Measurements from ENCODE around the gene MYLK.

The MYLK gene

DNA sequence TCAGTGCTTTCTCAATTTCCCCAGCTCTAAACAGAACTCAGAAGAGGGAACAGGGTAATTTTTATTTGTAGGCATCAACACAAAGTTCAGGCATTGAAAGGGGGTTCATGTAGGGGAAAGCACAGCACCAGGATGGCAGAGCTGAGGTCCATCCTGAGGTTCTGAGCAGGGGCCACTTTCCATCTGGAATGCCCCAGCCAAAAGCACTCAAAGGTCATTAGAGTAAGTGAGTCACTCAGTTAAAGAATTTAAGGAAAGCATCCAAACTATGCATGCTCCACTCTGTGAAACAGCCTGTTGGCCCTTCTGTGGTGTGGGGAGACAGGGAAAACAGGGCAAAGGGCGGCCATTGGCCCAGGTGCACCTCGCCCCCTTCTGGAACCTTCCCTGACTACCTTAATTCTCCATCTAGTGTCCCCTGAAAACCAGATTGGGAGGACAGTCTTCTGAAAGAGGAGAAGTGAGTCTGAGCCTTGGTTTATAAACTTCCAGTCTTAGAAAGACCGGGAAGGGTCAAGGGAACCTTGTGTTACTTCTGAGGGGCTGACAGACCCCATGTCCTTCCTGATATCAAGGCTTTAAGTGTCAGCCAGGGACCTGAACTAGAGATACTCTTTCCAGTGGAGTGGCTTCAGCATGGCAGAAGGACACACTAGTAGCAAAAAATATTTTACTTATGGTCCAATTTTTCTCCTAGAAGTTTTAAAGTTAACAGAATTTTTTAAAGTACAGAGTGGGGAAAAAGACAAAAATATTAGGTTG, 133.3 kb downstream of the MYLK start:
- H3K23ac ChIP-seq (ENCODE audit: low read length) = no peak overlapping the region
- peak; percentile 94 for DNase-seq

DNA sequence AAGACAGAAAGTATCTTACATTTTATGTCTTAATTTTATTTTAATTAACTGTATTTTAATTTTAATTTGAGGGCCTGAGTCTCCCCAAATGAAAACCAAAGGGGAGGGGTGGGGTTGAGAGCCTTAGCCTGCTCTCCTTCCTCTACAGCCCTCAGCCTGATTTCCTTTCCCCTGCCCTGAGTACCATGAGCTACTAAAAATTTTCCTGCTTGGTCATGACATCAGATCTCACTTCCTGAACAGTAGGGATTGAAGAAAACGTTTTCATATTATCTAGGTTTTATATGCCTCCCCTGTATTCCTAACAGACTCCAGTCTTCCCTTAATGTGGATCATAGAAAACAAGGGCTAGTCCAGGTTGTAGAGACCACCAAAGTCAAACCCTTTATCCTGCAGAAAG, 133.9 kb downstream of the MYLK start:
- Histone ChIP-seq H2AK5ac (ENCODE audit: low read length) (no peak overlapping the region), H3K4me1 (ENCODE audit: control insufficient read depth, low read depth, low read length) (peaks cover 3% of the 10 kb centered on the region), H3K27ac (ENCODE audit: low read depth, low read length) (no peak overlapping the region), H3K9ac (ENCODE audit: low read length) (no peak overlapping the region), H3K79me2 (ENCODE audit: control insufficient read depth, insufficient read depth, low read length) (no peaks in the 10 kb centered on the region), H3K4me3 (ENCODE audit: low read length) (no peak overlapping the region), H4K8ac (ENCODE audit: low read depth, low read length) (no peak overlapping the region), H3K79me1 (ENCODE audit: low read length) (no peaks in the 10 kb centered on the region), H3K4ac (ENCODE audit: low read depth, low read length) (no peak overlapping the region), H3K27me3 (ENCODE audit: insufficient read depth, low read length, poor library complexity) (no peaks in the 10 kb centered on the region), H3K23ac (ENCODE audit: low read length) (no peak overlapping the region), H3K36me3 (ENCODE audit: control insufficient read depth, insufficient read depth, low read length) (no peaks in the 10 kb centered on the region), H2BK120ac (ENCODE audit: low read depth, low read length) (no peak overlapping the region), H2BK15ac (replicated peaks; ENCODE audit: low read depth) (no peak overlapping the region), H2BK5ac (ENCODE audit: low read length) (no peak overlapping the region), H4K5ac (ENCODE audit: low read length) (no peak overlapping the region), H3K56ac (ENCODE audit: low read length) (no peak overlapping the region), H3K18ac (ENCODE audit: low read length) (no peak overlapping the region), H3K4me2 (ENCODE audit: low read length) (no peak overlapping the region)
- no CpG with 5 or more reads among the region's 1 CpG for WGBS (ENCODE audit: extremely low coverage, insufficient coverage, low lambda C conversion rate)
- DNase-seq = no peak

More for the DNA sequence above, 133.3 kb downstream of the MYLK start:
- H3K4me1 ChIP-seq (ENCODE audit: control insufficient read depth, low read depth, low read length) = peaks cover 3% of the 10 kb centered on the region
- H2AK5ac ChIP-seq (ENCODE audit: low read length) = no peak overlapping the region
- H2BK15ac ChIP-seq (replicated peaks; ENCODE audit: low read depth) = no peak overlapping the region
- no peak overlapping the region for H3K56ac ChIP-seq (ENCODE audit: low read length)
- no peaks in the 10 kb centered on the region for H3K79me2 ChIP-seq (ENCODE audit: control insufficient read depth, insufficient read depth, low read length)
- H3K4ac ChIP-seq (ENCODE audit: low read depth, low read length) = no peak overlapping the region
- peak overlapping the region; percentile 30 for H3K27ac ChIP-seq (ENCODE audit: low read depth, low read length)
- peak overlapping the region; percentile 43 for H3K18ac ChIP-seq (ENCODE audit: low read length)
- no peak overlapping the region for H2BK120ac ChIP-seq (ENCODE audit: low read depth, low read length)
- H3K79me1 ChIP-seq (ENCODE audit: low read length) = no peaks in the 10 kb centered on the region
- H4K5ac ChIP-seq (ENCODE audit: low read length) = no peak overlapping the region
- H3K4me2 ChIP-seq (ENCODE audit: low read length) = no peak overlapping the region
- H4K8ac ChIP-seq (ENCODE audit: low read depth, low read length) = no peak overlapping the region
- no peaks in the 10 kb centered on the region for H3K36me3 ChIP-seq (ENCODE audit: control insufficient read depth, insufficient read depth, low read length)
- no peak overlapping the region for H3K4me3 ChIP-seq (ENCODE audit: low read length)
- H3K9ac ChIP-seq (ENCODE audit: low read length) = no peak overlapping the region
- WGBS (ENCODE audit: extremely low coverage, insufficient coverage, low lambda C conversion rate) = no CpG with 5 or more reads among the region's 3 CpGs
- H3K27me3 ChIP-seq (ENCODE audit: insufficient read depth, low read length, poor library complexity) = no peaks in the 10 kb centered on the region
- no peak overlapping the region for H2BK5ac ChIP-seq (ENCODE audit: low read length)

DNA sequence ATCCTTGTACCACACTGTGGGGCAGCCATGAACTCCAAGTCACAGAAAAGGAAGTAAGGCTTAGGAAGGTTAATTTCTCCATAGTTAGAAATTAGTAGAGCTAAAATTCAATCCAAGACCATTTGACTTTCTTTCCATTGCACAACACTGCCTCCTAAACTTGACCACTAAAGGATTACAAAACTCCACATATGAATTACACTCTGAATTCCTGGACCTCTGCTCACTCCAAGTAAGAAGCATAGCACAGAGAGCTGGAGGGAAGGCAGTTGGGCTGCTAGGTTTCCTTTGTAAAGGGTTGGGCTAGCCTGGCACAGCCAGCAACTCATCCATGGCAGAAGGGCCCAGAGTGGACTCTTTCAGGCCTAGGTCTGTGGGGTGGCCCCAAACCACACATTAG, 134.4 kb downstream of the MYLK start:
- H3K9ac ChIP-seq (ENCODE audit: low read length) = no peak overlapping the region
- no peaks in the 10 kb centered on the region for H3K27me3 ChIP-seq (ENCODE audit: insufficient read depth, low read length, poor library complexity)
- no peaks in the 10 kb centered on the region for H3K36me3 ChIP-seq (ENCODE audit: control insufficient read depth, insufficient read depth, low read length)
- no peak overlapping the region for H2BK5ac ChIP-seq (ENCODE audit: low read length)
- H3K4me2 ChIP-seq (ENCODE audit: low read length) = no peak overlapping the region
- no peak overlapping the region for H4K8ac ChIP-seq (ENCODE audit: low read depth, low read length)
- H2AK5ac ChIP-seq (ENCODE audit: low read length) = no peak overlapping the region
- H2BK15ac ChIP-seq (replicated peaks; ENCODE audit: low read depth) = no peak overlapping the region
- no peak overlapping the region for H3K27ac ChIP-seq (ENCODE audit: low read depth, low read length)
- no peak overlapping the region for H3K4me3 ChIP-seq (ENCODE audit: low read length)
- no peaks in the 10 kb centered on the region for H3K79me1 ChIP-seq (ENCODE audit: low read length)
- no peak overlapping the region for H4K5ac ChIP-seq (ENCODE audit: low read length)
- H3K4me1 ChIP-seq (ENCODE audit: control insufficient read depth, low read depth, low read length) = peaks cover 3% of the 10 kb centered on the region
- DNase-seq = no peak
- H3K4ac ChIP-seq (ENCODE audit: low read depth, low read length) = no peak overlapping the region
- H3K18ac ChIP-seq (ENCODE audit: low read length) = no peak overlapping the region
- H3K23ac ChIP-seq (ENCODE audit: low read length) = no peak overlapping the region
- H3K79me2 ChIP-seq (ENCODE audit: control insufficient read depth, insufficient read depth, low read length) = no peaks in the 10 kb centered on the region
- H3K56ac ChIP-seq (ENCODE audit: low read length) = no peak overlapping the region
- H2BK120ac ChIP-seq (ENCODE audit: low read depth, low read length) = no peak overlapping the region

DNA sequence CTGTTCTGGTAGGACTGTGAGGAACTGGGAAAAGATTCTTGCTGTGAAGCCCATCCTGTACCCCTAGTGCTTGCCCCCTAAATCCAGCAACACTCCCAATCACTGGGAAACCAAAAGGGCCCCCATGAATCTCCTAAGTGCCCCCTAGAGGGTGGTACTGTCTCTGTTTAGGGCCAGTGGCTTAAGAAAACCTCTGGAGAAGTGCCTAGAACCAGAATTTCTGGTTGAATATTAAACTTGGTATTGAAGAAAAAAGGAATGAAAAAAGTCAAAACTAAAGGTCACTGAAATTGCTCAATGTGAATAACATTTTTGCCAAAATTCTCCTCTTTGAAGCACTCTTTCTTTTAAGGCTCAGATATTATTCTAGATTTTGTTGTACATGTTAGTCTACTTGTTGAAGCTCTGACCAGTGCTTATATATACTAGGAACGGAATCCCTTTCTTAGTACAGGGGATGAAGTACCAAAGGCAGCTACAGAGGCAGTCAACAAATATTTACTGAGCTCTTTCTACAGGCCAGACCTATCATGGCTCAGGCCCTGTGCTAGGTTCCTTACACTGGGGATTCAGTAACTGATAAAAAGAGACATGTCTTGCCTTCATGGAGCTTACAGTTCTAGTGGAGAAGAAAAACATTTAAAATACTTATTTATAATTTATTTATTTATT, 138.8 kb downstream of the MYLK start:
- no peaks in the 10 kb centered on the region for H3K27me3 ChIP-seq (ENCODE audit: insufficient read depth, low read length, poor library complexity)
- no peak overlapping the region for H3K4me3 ChIP-seq (ENCODE audit: low read length)
- H4K5ac ChIP-seq (ENCODE audit: low read length) = no peak overlapping the region
- peaks cover under 1% of the 10 kb centered on the region for H3K4me1 ChIP-seq (ENCODE audit: control insufficient read depth, low read depth, low read length)
- no peak overlapping the region for H4K8ac ChIP-seq (ENCODE audit: low read depth, low read length)
- H3K23ac ChIP-seq (ENCODE audit: low read length) = no peak overlapping the region
- no CpG with 5 or more reads among the region's 1 CpG for WGBS (ENCODE audit: extremely low coverage, insufficient coverage, low lambda C conversion rate)
- no peak overlapping the region for H2BK15ac ChIP-seq (replicated peaks; ENCODE audit: low read depth)
- DNase-seq = peak; percentile 51
- H3K79me1 ChIP-seq (ENCODE audit: low read length) = no peaks in the 10 kb centered on the region
- no peak overlapping the region for H3K56ac ChIP-seq (ENCODE audit: low read length)
- H2AK5ac ChIP-seq (ENCODE audit: low read length) = no peak overlapping the region
- H2BK120ac ChIP-seq (ENCODE audit: low read depth, low read length) = no peak overlapping the region
- H3K4me2 ChIP-seq (ENCODE audit: low read length) = no peak overlapping the region
- no peak overlapping the region for H2BK5ac ChIP-seq (ENCODE audit: low read length)
- H3K4ac ChIP-seq (ENCODE audit: low read depth, low read length) = no peak overlapping the region
- no peak overlapping the region for H3K9ac ChIP-seq (ENCODE audit: low read length)
- H3K36me3 ChIP-seq (ENCODE audit: control insufficient read depth, insufficient read depth, low read length) = no peaks in the 10 kb centered on the region
- H3K79me2 ChIP-seq (ENCODE audit: control insufficient read depth, insufficient read depth, low read length) = no peaks in the 10 kb centered on the region
- no peak overlapping the region for H3K18ac ChIP-seq (ENCODE audit: low read length)
- no peak overlapping the region for H3K27ac ChIP-seq (ENCODE audit: low read depth, low read length)

DNA sequence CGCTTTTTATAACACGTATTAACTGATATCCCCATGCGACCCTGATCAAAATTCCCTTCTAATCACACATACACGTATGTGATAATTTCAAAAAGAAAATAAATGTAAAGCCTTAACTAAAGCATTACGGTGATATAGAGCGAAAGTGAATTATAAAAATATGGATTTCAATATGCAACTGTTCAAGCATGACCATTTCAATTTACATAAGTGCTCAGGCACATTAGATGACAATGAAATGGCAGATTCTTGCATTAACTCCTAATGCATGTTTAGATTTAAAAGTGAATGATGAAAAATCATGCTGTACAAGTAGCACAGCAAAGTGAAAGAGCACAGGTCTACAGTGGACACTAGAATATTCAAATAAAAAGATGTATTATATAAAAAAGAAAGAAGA, 140.1 kb downstream of the MYLK start:
- Histone ChIP-seq H3K79me1 (ENCODE audit: low read length) (no peaks in the 10 kb centered on the region), H3K27me3 (ENCODE audit: insufficient read depth, low read length, poor library complexity) (no peaks in the 10 kb centered on the region), H2BK120ac (ENCODE audit: low read depth, low read length) (no peak overlapping the region), H3K4me3 (ENCODE audit: low read length) (no peak overlapping the region), H3K56ac (ENCODE audit: low read length) (no peak overlapping the region), H2AK5ac (ENCODE audit: low read length) (no peak overlapping the region), H3K4me2 (ENCODE audit: low read length) (no peak overlapping the region), H3K79me2 (ENCODE audit: control insufficient read depth, insufficient read depth, low read length) (no peaks in the 10 kb centered on the region), H3K4me1 (ENCODE audit: control insufficient read depth, low read depth, low read length) (no peaks in the 10 kb centered on the region), H2BK15ac (replicated peaks; ENCODE audit: low read depth) (no peak overlapping the region), H3K23ac (ENCODE audit: low read length) (no peak overlapping the region), H2BK5ac (ENCODE audit: low read length) (no peak overlapping the region), H4K5ac (ENCODE audit: low read length) (no peak overlapping the region), H4K8ac (ENCODE audit: low read depth, low read length) (no peak overlapping the region), H3K27ac (ENCODE audit: low read depth, low read length) (no peak overlapping the region), H3K36me3 (ENCODE audit: control insufficient read depth, insufficient read depth, low read length) (no peaks in the 10 kb centered on the region), H3K18ac (ENCODE audit: low read length) (no peak overlapping the region), H3K9ac (ENCODE audit: low read length) (no peak overlapping the region), H3K4ac (ENCODE audit: low read depth, low read length) (no peak overlapping the region)
- 100% methylated on average over 3 of the region's 6 CpGs for WGBS (ENCODE audit: extremely low coverage, insufficient coverage, low lambda C conversion rate)
- DNase-seq = no peak

DNA sequence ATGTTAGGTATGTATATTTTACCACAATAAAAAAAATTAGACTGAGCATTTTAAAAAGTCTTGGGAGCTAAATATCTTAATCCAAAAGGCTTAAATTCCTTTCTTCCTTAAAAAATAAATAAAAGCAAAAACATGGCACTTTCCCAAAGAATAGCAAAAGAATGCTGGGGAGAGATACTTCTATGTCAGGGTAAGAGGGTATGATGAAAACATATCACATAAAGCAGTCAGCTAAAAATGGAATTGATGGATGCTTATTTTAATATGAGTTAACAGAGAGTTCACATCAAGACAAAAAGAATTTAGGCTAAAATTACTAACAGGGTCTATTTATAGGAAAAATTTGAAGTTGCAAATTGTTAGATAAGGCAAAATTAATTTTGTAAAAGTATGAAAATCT, 141.0 kb downstream of the MYLK start:
- H4K5ac ChIP-seq (ENCODE audit: low read length) = no peak overlapping the region
- no peak for DNase-seq
- H2BK120ac ChIP-seq (ENCODE audit: low read depth, low read length) = no peak overlapping the region
- no peak overlapping the region for H2BK5ac ChIP-seq (ENCODE audit: low read length)
- H3K4me3 ChIP-seq (ENCODE audit: low read length) = no peak overlapping the region
- H3K27me3 ChIP-seq (ENCODE audit: insufficient read depth, low read length, poor library complexity) = no peaks in the 10 kb centered on the region
- no peak overlapping the region for H3K4me2 ChIP-seq (ENCODE audit: low read length)
- H2BK15ac ChIP-seq (replicated peaks; ENCODE audit: low read depth) = no peak overlapping the region
- H3K36me3 ChIP-seq (ENCODE audit: control insufficient read depth, insufficient read depth, low read length) = no peaks in the 10 kb centered on the region
- H3K4ac ChIP-seq (ENCODE audit: low read depth, low read length) = no peak overlapping the region
- H3K4me1 ChIP-seq (ENCODE audit: control insufficient read depth, low read depth, low read length) = no peaks in the 10 kb centered on the region
- no peak overlapping the region for H2AK5ac ChIP-seq (ENCODE audit: low read length)
- H3K23ac ChIP-seq (ENCODE audit: low read length) = no peak overlapping the region
- H3K18ac ChIP-seq (ENCODE audit: low read length) = no peak overlapping the region
- H3K27ac ChIP-seq (ENCODE audit: low read depth, low read length) = no peak overlapping the region
- no peak overlapping the region for H3K56ac ChIP-seq (ENCODE audit: low read length)
- H3K79me2 ChIP-seq (ENCODE audit: control insufficient read depth, insufficient read depth, low read length) = no peaks in the 10 kb centered on the region
- no peak overlapping the region for H4K8ac ChIP-seq (ENCODE audit: low read depth, low read length)
- no peaks in the 10 kb centered on the region for H3K79me1 ChIP-seq (ENCODE audit: low read length)
- no peak overlapping the region for H3K9ac ChIP-seq (ENCODE audit: low read length)
